Measurements from ENCODE around the gene IRGQ. TPM values are rescaled to one million over a fixed set of nuclear protein-coding genes. Genes with fewer than 3 reads are reported as not detected.

IRGQ gene
- total RNA-seq, 1 donor from 2014 or later = 34.9 TPM

DNA sequence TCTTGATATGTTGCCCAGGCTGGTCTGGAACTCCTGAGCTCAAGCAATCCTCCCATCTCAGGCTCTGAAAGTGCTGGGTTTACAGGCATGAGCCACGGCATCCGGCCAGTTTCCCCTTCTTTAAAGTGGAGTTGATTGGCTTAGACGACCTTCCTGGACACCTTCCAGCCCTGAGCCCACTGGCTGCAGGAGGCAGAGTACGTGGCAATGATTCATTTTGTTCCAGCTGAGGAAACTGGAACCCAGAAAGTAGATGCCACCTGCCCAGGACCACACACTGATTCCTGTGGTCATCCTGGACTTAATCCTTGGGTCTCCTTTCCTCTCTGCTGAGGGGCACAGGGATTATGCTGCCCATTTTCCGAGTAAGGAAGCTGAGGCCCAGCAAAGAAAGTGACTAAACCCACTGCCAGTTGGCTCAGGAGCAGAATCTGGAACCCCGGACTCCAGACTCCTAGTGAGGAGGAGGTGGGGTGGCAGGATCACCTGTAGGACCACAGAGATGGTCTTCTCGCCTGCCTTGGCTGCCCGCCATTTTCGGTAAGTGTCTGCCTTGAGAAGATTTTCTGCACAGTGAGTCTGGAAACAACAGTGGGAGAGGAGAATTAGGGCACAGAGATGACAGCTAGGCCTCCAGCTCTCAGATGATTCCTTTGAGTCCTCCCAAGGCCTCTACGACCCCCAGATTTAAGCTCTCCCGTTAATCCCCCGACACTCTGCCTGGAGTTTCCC is 21.3 kb downstream of the IRGQ start:
- intact Hi-C loops (cut with micrococcal nuclease) = loop anchor here (1.0 kb wide), 6 partner anchors 12 to 111 kb away; partner anchors contain the start of genes IRGQ, ZNF428 and ZNF576
- Mint-ChIP-seq H3K4me3 (peak overlapping the region; percentile 96), H3K9me3 (no peaks in the 10 kb centered on the region), H3K4me1 (ENCODE audit: low read depth) (peaks cover 17% of the 10 kb centered on the region), H3K27me3 (ENCODE audit: insufficient read depth) (peaks cover 3% of the 10 kb centered on the region), H3K27ac (peak overlapping the region; percentile 91), H3K36me3 (ENCODE audit: low read depth) (peaks cover 9% of the 10 kb centered on the region)
- DNase-seq (ENCODE audit: low spot score) = no peak

DNA sequence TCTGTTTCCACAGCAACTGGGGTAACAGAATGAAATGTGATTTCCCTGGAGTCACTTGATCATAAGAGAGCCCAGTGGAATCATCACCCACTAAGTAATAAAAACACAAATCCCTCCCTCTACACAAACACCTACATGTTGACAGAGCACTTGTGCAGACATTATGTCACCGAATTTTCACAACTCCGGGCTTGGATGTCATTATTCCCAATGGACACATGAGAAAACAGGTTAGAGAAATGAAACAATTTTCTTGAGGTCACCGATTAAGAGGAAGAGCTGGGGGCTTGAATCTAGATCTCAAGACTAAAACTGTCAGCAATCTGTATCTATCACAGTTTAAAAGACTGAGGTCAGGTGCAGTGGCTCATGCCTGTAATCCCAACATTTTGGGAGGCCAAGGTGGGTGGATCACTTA is 23.8 kb downstream of the IRGQ start:
- peaks cover 9% of the 10 kb centered on the region for H3K36me3 Mint-ChIP-seq (ENCODE audit: low read depth)
- peaks cover 17% of the 10 kb centered on the region for H3K4me1 Mint-ChIP-seq (ENCODE audit: low read depth)
- intact Hi-C loops (cut with micrococcal nuclease) = no loop called here
- H3K27ac Mint-ChIP-seq = no peak overlapping the region
- no peaks in the 10 kb centered on the region for H3K9me3 Mint-ChIP-seq
- DNase-seq (ENCODE audit: low spot score) = no peak
- no peak overlapping the region for H3K4me3 Mint-ChIP-seq
- H3K27me3 Mint-ChIP-seq (ENCODE audit: insufficient read depth) = peaks cover 2% of the 10 kb centered on the region

DNA sequence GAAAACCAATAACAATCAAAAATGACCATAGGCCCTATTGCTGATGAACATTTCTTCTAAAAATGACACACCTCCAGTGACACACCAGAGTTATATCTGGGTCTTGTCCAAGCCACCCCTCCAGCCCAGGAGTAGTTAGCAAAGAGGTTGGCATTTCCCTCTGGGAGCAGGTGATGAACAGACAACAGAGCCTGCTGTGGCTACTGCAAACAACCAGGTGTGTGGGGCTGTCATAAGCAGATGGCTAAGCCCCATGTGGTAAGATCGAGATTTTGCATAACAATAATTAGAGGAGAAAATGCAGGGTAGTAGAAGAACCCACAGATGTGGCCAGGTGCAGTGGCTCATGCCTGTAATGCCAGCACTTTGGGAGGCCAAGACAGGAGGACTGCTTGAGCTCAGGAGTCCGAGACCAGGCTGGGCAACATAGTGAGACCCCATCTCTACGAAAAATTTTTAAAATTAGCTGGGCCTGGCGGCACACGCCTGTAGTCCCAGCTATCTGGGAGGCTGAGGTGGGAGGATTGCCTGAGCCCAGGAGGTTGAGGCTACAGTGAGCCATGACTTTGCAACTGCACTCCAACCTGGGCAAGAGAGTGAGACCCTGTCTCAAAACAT is 25.7 kb downstream of the IRGQ start:
- no peak overlapping the region for H3K27ac Mint-ChIP-seq

DNA sequence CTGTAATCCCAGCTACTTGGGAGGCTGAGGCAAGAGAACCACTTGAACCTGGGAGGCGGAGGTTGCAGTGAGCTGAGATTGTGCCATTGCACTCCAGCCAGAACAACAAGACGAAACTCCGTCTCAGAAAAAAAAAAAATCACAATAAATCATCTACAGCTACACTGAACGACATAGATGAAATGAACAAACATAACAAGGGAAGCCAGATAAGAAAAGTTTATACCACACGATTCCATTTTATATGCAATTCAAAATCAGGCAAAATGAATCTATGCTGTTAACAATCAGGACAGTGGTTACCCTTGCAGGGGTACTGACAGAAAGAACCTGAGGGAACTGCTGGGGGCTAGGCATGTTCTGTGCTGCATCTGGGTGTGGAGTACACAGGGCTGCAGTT is 26.3 kb downstream of the IRGQ start:
- Mint-ChIP-seq H3K27ac (no peak overlapping the region), H3K27me3 (ENCODE audit: insufficient read depth) (no peaks in the 10 kb centered on the region), H3K36me3 (ENCODE audit: low read depth) (peaks cover 9% of the 10 kb centered on the region), H3K4me3 (no peak overlapping the region), H3K4me1 (ENCODE audit: low read depth) (peaks cover 1% of the 10 kb centered on the region), H3K9me3 (no peaks in the 10 kb centered on the region)
- no peak for DNase-seq (ENCODE audit: low spot score)
- intact Hi-C loops (cut with micrococcal nuclease) = no loop called here

More for the DNA sequence above, 25.7 kb downstream of the IRGQ start:
- no peaks in the 10 kb centered on the region for H3K27me3 Mint-ChIP-seq (ENCODE audit: insufficient read depth)
- no peaks in the 10 kb centered on the region for H3K9me3 Mint-ChIP-seq
- H3K36me3 Mint-ChIP-seq (ENCODE audit: low read depth) = peaks cover 11% of the 10 kb centered on the region
- intact Hi-C loops (cut with micrococcal nuclease) = no loop called here
- no peak overlapping the region for H3K4me3 Mint-ChIP-seq
- no peak for DNase-seq (ENCODE audit: low spot score)
- peaks cover 7% of the 10 kb centered on the region for H3K4me1 Mint-ChIP-seq (ENCODE audit: low read depth)

DNA sequence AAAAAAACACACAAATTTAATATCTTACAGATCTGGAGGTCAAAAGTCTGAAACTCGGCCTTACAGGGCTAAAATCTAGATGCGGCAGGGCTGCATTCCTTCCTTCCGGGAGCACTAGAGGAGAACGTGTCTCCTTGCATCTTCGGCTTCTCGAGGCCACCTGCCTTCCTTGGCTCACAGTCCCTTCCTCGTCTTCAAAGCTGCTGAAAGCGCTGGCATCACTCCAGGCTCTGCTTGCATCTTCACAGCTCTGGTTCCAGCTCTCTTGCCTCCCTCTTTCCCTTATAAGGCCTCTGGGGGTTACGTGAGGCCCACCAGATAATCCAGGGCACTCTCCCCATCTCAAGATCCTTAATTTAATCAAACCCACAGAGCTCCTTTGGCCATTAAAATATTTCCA is 31.1 kb downstream of the IRGQ start:
- Mint-ChIP-seq H3K27ac (no peak overlapping the region), H3K9me3 (no peaks in the 10 kb centered on the region), H3K27me3 (ENCODE audit: insufficient read depth) (no peaks in the 10 kb centered on the region), H3K4me3 (no peak overlapping the region), H3K36me3 (ENCODE audit: low read depth) (peaks cover 23% of the 10 kb centered on the region), H3K4me1 (ENCODE audit: low read depth) (peaks cover 32% of the 10 kb centered on the region)
- no peak for DNase-seq (ENCODE audit: low spot score)
- intact Hi-C loops (cut with micrococcal nuclease) = no loop called here

DNA sequence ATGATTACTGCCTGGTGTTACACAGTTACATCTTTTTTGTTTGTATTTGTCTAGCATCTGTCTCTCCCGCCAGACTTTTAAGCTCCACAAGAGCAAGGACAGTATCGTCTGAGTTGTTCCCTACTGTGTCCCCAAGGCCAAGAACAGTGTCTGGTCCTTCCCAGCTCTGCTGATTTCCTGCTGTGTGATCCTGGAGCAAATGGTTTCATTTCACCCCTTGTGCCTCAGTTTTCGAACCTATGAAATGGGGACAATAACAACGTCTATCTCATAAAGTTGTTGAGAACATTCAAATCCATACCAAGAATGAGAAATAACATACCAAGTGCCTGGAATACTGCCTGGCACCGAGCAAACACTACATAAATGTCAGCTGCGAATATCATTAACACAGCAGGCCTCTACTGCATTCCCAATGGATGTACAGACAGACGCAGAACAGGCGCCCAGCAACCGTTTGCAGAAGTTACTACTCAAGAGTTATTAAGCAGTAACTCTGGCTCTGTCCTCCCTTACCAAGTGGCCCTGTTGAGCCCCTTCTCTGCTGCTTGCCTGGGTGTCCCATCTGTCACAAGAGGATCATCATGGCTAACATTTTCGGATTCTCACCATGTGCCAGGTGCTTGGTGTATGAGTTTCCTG is 32.0 kb downstream of the IRGQ start:
- Mint-ChIP-seq H3K36me3 (ENCODE audit: low read depth) (peaks cover 23% of the 10 kb centered on the region), H3K27ac (peak overlapping the region; percentile 74), H3K4me1 (ENCODE audit: low read depth) (peaks cover 32% of the 10 kb centered on the region), H3K9me3 (no peaks in the 10 kb centered on the region), H3K27me3 (ENCODE audit: insufficient read depth) (no peaks in the 10 kb centered on the region), H3K4me3 (no peak overlapping the region)
- DNase-seq (ENCODE audit: low spot score) = no peak
- intact Hi-C loops (cut with micrococcal nuclease) = loop anchor here (2.0 kb wide), 1 partner anchor 29 kb away; no protein-coding TSS in a partner anchor

DNA sequence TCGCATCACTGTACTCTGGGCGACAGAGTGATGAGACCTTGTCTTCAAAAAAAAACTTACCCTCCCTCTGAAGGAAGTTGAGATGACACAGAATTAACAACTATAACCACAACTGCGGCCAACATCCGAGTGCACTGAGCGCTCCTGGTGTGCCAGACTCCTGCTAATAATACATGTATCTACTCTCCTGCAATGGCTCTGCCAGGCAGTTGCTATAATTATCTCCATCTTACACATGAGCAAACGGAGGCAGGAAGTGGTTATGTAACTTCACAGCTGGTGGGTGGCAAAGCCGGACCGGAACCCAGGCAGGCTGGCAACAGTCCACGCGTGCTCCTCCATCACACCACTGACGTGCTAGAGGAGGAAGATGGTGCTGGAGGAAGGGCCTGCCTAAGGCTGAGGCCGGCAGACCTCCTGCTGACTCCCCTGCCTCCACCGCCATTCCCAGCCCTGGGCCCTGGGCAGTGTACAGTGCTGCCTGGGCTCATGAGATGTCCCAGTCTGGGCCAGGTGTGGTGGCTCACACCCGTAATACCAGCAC is 33.2 kb downstream of the IRGQ start:
- no peaks in the 10 kb centered on the region for H3K27me3 Mint-ChIP-seq (ENCODE audit: insufficient read depth)
- peak; percentile 54 for DNase-seq (ENCODE audit: low spot score)
- peak overlapping the region; percentile 74 for H3K27ac Mint-ChIP-seq
- peaks cover 23% of the 10 kb centered on the region for H3K36me3 Mint-ChIP-seq (ENCODE audit: low read depth)
- H3K4me1 Mint-ChIP-seq (ENCODE audit: low read depth) = peaks cover 32% of the 10 kb centered on the region
- intact Hi-C loops (cut with micrococcal nuclease) = loop anchor here (1.0 to 2.0 kb wide), 4 partner anchors 13 to 57 kb away; partner anchors contain the start of genes IRGQ, PINLYP, XRCC1 and ZNF428
- H3K9me3 Mint-ChIP-seq = no peaks in the 10 kb centered on the region
- peak overlapping the region; percentile 37 for H3K4me3 Mint-ChIP-seq

DNA sequence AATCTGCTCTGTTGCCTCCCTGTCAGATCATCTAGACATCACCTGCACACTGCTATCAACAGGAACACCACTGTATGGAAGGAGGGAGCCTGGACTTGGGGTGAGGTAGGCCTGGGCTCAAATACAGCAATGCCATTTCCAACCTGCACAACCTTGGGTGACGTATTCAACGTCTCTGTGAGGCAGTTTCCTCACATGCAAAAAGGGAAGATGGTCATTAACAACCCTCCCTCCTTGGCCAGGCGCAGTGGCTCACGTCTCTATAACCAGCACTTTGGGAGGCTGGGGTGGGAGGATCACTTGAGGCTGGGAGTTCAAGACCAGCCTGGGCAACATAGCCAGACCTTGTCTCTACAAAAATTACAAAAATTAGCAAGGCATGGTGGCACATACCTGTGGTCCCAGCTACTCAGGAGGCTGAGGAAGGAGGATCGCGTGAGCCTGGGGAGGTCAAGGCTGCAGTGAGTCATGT is 33.7 kb downstream of the IRGQ start:
- H3K36me3 Mint-ChIP-seq (ENCODE audit: low read depth) = peaks cover 23% of the 10 kb centered on the region

DNA sequence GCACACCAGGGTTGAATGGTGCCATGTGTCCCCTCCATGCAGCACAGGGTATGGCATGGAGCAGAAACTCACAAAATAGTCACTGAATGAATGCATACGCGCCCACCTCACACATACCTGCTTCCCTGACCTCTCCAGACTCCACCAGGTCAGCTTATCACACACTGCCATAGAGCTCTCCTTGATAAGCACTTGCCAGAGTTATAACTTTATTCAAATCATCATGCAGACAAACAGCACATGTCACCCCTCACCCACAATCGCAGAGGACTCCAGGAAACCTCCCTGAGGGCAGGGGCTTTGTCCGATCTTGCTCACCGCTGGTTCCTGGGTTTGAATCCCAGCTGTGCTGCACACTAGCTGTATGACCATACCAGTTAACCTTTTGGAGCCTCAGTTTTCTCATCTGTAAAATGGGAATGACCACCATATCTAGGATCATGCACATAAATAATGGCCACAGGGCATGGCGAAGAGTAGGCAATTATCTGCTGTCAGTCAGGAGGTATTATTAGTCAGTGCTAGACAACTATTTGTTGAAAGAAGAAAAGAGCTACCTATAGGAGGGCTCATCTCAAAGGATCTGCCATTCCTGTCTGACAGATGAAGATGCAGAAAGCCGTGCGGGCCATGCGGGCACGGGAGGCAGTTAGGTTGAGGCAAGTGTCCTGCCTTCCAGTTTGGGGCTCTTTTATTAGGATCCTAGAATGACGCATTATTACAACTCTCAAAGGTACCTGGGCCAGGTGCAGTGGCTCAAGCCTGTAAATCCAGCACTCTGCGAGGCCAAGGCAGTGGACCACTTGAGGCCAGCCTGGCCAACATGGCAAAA is 34.6 kb downstream of the IRGQ start:
- no peaks in the 10 kb centered on the region for H3K9me3 Mint-ChIP-seq
- H3K27me3 Mint-ChIP-seq (ENCODE audit: insufficient read depth) = no peaks in the 10 kb centered on the region
- peaks cover 21% of the 10 kb centered on the region for H3K36me3 Mint-ChIP-seq (ENCODE audit: low read depth)

More for the DNA sequence above, 33.7 kb downstream of the IRGQ start:
- peak overlapping the region; percentile 51 for H3K4me3 Mint-ChIP-seq
- peak overlapping the region; percentile 74 for H3K27ac Mint-ChIP-seq
- no peak for DNase-seq (ENCODE audit: low spot score)
- H3K4me1 Mint-ChIP-seq (ENCODE audit: low read depth) = peaks cover 32% of the 10 kb centered on the region
- H3K27me3 Mint-ChIP-seq (ENCODE audit: insufficient read depth) = no peaks in the 10 kb centered on the region
- H3K9me3 Mint-ChIP-seq = no peaks in the 10 kb centered on the region
- intact Hi-C loops (cut with micrococcal nuclease) = loop anchor here (1.0 to 2.0 kb wide), 4 partner anchors 13 to 57 kb away; partner anchors contain the start of genes IRGQ, PINLYP, XRCC1 and ZNF428

DNA sequence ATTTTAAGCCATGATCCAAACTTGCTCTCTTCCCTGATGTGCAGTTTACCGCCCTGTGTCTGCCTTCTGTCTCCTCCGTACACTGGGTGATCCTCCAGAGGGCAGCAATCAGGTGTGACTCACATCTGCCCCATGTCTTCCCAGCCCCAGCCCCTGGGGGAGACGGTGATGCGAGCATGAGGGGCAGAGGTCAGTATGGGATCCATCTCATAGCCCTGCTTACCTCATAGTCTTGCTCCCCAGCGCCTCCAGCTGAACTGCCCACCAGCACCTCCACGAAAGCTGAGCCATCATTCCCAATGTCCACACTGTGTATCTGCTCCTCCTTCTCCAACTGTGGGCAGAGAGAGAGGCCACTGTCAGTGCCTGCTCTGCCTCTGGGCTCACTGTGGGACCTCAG is 35.2 kb downstream of the IRGQ start:
- H3K9me3 Mint-ChIP-seq = no peaks in the 10 kb centered on the region
- H3K4me3 Mint-ChIP-seq = no peak overlapping the region
- peaks cover 32% of the 10 kb centered on the region for H3K4me1 Mint-ChIP-seq (ENCODE audit: low read depth)
- peaks cover 21% of the 10 kb centered on the region for H3K36me3 Mint-ChIP-seq (ENCODE audit: low read depth)
- no peaks in the 10 kb centered on the region for H3K27me3 Mint-ChIP-seq (ENCODE audit: insufficient read depth)
- intact Hi-C loops (cut with micrococcal nuclease) = no loop called here
- DNase-seq (ENCODE audit: low spot score) = no peak
- no peak overlapping the region for H3K27ac Mint-ChIP-seq

More for the DNA sequence above, 34.6 kb downstream of the IRGQ start:
- intact Hi-C loops (cut with micrococcal nuclease) = no loop called here
- H3K27ac Mint-ChIP-seq = peak overlapping the region; percentile 74
- peaks cover 32% of the 10 kb centered on the region for H3K4me1 Mint-ChIP-seq (ENCODE audit: low read depth)
- no peak overlapping the region for H3K4me3 Mint-ChIP-seq
- no peak for DNase-seq (ENCODE audit: low spot score)

DNA sequence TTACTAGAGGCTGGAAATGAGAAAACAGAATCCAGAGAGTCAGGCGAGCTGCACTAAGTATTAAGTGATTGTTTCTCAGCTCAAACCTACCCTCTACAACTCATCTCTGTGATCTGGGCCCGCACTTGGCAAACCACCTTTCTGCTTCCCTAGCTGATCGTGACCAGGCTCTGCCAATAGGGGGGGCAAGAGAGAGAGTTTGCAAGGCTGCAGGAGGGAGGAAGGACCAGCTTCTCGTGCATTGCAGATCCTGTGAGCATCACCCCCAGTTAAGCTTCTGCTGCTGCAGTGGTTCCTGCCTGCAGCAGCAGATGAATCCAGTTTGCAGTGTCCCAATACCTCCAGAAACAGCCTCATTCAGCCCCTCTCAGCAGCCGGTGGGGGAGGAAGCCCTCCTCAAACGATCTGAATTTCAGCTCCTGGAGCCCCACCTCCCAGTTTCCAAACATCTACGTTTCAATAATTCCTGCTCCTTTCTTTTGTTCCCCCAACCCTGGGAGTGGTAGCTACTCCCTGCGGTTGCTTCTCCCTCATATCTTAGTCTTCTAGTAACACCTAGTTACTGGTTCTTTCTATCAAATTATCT is 40.7 kb downstream of the IRGQ start:
- Mint-ChIP-seq H3K4me1 (ENCODE audit: low read depth) (peaks cover 9% of the 10 kb centered on the region), H3K9me3 (no peaks in the 10 kb centered on the region), H3K27ac (peak overlapping the region; percentile 18), H3K4me3 (no peak overlapping the region), H3K27me3 (ENCODE audit: insufficient read depth) (no peaks in the 10 kb centered on the region), H3K36me3 (ENCODE audit: low read depth) (peaks cover 9% of the 10 kb centered on the region)
- intact Hi-C loops (cut with micrococcal nuclease) = loop anchor here (1.0 to 10.0 kb wide), 3 partner anchors 39 to 252 kb away; no protein-coding TSS in a partner anchor
- peak; percentile 75 for DNase-seq (ENCODE audit: low spot score)
